Bronchial epithelial cell (primary cell): ENCODE results near the gene PPARG. TPM values are rescaled to one million over a fixed set of nuclear protein-coding genes. Genes with fewer than 3 reads are reported as not detected.
"Not testable (repeated sequence)": the region's sequence is repeated elsewhere in the genome, so short reads cannot be mapped to it uniquely, and the experiment has no call there.

Source experiments
- DNase-seq: peaks from one replicate; pipeline ENCODE4 v3.0.0-alpha.2; 2010; ENCODE audit warnings: low read depth
- FAIRE-seq: peaks from 2 replicates; lab custom pipeline; 2011; peaks lifted over from hg19 to GRCh38; lab: Jason Lieb, UNC
- H3K27me3 ChIP-seq: 2 replicates; pipeline ENCODE4 v1.5.1; 2011; ENCODE audit warnings: low read length; ENCODE audit not compliant: control insufficient read depth, insufficient read depth
- H3K36me3 ChIP-seq: 2 replicates; pipeline ENCODE4 v1.5.1; 2011; ENCODE audit warnings: low read length; ENCODE audit not compliant: control insufficient read depth, insufficient read depth
- H3K4me3 ChIP-seq: 2 replicates; pipeline ENCODE4 v1.5.1; 2011; ENCODE audit warnings: mild to moderate bottlenecking, low read depth, low read length, control low read depth
- total RNA-seq: library from RNA; depleted of rRNA; stranded (reverse); fragments of >200 nt; gene quantifications from 2 replicates; pipeline ENCODE4 v1.2.1, GENCODE V29; 2014
- TF ChIP-seq, protein P1 (sequence below): IDR thresholded peaks from 2 replicates; pipeline ENCODE4 v1.5.1; 2011; ENCODE audit warnings: mild to moderate bottlenecking, moderate library complexity, low read length, control low read depth, inconsistent platforms; ENCODE audit not compliant: insufficient read depth, severe bottlenecking

PPARG gene
- total RNA-seq, 1 donor from 2014 or later = 14.5 TPM

DNA sequence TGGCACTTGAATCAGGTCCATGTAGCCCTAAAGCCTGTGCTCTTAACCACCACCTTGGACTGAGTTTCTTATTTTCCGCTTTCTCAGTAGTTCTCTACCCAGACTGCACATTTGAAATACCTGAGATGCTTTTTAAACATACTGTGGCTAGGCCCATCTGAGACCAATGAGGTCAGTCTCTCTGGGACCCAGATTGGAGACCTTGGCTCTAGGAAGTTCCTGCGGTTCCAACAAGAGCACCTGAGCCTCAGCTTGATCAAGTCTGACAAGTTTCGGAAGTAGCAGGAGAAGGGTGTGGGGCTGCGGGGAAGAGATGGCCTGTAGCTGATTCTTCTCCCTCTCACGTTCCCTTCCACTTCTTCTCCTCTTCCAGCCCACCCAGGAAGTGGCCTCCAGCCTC lies 183.9 kb downstream of the PPARG start:
- DNase-seq = no peak
- no peak for FAIRE-seq
- TF ChIP-seq, protein P1, sequence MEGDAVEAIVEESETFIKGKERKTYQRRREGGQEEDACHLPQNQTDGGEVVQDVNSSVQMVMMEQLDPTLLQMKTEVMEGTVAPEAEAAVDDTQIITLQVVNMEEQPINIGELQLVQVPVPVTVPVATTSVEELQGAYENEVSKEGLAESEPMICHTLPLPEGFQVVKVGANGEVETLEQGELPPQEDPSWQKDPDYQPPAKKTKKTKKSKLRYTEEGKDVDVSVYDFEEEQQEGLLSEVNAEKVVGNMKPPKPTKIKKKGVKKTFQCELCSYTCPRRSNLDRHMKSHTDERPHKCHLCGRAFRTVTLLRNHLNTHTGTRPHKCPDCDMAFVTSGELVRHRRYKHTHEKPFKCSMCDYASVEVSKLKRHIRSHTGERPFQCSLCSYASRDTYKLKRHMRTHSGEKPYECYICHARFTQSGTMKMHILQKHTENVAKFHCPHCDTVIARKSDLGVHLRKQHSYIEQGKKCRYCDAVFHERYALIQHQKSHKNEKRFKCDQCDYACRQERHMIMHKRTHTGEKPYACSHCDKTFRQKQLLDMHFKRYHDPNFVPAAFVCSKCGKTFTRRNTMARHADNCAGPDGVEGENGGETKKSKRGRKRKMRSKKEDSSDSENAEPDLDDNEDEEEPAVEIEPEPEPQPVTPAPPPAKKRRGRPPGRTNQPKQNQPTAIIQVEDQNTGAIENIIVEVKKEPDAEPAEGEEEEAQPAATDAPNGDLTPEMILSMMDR = no peak

DNA sequence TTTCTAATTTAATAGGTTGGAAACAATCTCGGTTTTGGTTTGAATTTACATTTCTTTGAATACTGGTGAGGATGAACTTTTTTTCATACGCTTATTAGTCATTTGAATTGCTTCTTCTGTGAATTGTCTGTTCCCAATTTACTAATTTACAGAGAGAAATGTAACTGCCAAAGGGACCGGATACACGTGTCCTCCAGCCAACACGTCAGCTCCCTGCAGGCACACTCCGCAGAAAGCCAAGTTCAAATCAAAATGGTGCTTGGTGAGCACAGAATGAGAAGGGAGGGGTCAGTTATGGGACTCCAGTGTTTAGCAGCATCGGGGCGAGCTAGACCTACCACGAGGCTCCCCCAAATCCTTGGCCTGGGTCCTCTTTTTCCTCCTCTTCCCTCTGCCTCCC lies 184.6 kb downstream of the PPARG start:
- no peak overlapping the region for H3K4me3 ChIP-seq
- TF ChIP-seq, protein P1 = no peak
- no peak for DNase-seq
- no peaks in the 10 kb centered on the region for H3K36me3 ChIP-seq
- no peaks in the 10 kb centered on the region for H3K27me3 ChIP-seq
- no peak for FAIRE-seq

More for the DNA sequence above, 183.9 kb downstream of the PPARG start:
- no peak overlapping the region for H3K4me3 ChIP-seq
- H3K36me3 ChIP-seq = no peaks in the 10 kb centered on the region
- H3K27me3 ChIP-seq = no peaks in the 10 kb centered on the region

DNA sequence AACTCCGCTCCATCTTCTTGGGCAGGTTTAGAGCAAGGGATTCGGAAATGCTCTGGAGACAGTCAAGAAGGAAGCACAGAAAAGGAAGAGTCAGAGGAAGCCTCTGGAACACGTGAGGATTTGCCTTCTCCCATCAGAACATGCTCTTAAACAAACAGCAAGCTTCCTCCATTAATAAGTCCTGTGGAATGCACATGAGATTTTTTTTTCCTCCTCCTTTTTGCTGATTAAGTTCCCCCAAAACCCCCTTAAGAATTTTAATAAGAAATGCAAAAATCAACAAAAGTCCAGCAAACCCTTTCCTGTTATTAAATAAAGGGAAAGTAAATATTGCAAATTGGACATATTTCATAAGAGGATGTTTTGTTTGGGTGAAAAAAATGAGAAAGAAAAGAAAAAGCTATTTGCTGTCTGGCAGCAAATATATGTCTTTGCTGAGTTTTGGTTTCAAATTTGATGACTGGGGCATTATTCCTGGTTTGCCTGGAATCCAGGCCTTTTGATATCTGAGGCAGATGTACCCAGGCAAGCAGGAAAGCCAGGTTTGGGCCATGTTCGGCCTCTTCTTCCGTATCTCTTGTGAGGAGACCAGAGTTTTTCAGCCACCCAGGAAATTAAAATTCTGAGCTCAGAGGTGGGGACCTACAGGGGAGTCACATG lies 187.5 kb downstream of the PPARG start:
- Histone ChIP-seq H3K27me3 (no peaks in the 10 kb centered on the region), H3K4me3 (no peak overlapping the region), H3K36me3 (no peaks in the 10 kb centered on the region)
- TF ChIP-seq, protein P1 = no peak
- DNase-seq (peak; percentile 64), FAIRE-seq (no peak)

DNA sequence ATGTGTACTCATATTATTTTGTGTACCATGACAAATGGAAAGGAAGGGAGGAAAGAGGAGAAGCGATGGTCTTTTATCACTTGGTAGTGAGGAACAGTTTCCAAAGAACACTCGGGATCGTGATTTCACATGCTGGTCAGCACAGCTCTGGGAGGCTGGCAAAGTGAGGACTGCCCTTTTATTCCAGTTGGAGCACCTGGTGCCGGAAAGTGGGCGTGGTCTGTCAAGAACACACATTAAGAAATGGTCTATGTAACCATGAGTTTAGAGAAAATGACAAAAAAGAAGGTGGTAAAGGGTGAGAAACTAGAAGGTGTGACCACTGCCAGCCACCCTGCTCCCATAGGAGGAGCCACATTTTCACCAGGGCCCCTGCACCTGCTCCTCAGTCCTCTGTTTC lies 188.4 kb downstream of the PPARG start:
- no peak overlapping the region for H3K4me3 ChIP-seq
- H3K27me3 ChIP-seq = no peaks in the 10 kb centered on the region
- DNase-seq = no peak
- TF ChIP-seq, protein P1 = no peak
- no peaks in the 10 kb centered on the region for H3K36me3 ChIP-seq
- no peak for FAIRE-seq

DNA sequence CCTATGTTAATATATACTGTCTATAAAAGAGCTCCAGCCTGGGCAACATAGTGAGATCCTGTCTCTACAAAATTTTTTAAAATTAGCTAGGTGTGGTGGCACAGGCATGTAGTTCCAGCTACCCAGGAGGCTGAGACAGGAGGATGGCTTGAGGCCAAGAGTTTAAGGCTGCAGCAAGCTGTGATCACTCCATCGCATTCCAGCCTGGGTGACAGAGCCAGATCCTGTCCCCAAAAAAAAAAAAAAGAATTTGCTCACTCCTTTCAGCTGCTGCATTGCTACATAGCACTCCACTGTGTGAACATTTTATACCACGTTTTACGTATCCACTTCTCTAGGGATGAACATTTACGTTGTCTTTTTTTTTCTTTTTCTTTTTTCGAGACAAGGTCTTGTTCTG lies 189.5 kb downstream of the PPARG start:
- Histone ChIP-seq H3K4me3 (no peak overlapping the region), H3K27me3 (no peaks in the 10 kb centered on the region), H3K36me3 (no peaks in the 10 kb centered on the region)
- TF ChIP-seq, protein P1 = no peak
- DNase-seq = no peak
- no peak for FAIRE-seq

DNA sequence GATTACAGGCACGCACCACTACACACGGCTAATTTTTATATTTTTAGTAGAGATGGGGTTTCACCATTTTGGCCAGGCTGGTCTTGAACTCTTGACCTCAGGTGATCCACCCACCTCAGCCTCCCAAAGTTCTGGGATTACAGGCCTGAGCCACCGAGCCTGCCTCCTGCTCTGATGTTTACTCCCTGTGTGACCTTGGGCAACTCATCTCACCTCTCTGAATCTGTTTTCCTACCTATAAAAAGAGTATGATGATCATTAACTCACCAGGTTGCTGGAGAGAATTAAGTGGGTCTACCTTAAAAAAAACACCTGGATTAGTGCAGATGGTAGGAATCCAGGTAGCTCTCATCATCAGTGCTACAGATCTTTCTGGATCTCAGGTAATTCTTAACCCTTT lies 190.3 kb downstream of the PPARG start:
- not testable (repeated sequence) for H3K4me3 ChIP-seq, H3K27me3 ChIP-seq, DNase-seq, FAIRE-seq, H3K36me3 ChIP-seq
